Body of pancreas (tissue), 4 donors: ENCODE measurements around the gene KCTD21. TPM values are rescaled to one million over a fixed set of nuclear protein-coding genes. Genes with fewer than 3 reads are reported as not detected.

Experiments used
- ATAC-seq: fragments of 150-250 bp; one replicate; pipeline ENCODE4 v1.9.1; 2016
- DNase-seq, 4 donors: peaks; one replicate each; pipeline ENCODE4 v3.0.0-alpha.2; 2019
- H3K27ac ChIP-seq, 4 donors: fragments of 200-600 bp; sonication (generic); 1 replicate in 3 of 4; 2 replicates in 1 of 4; pipeline versions ENCODE4 v1.5.1 to v1.6.1; 2016 to 2019; ENCODE audit warnings: mild to moderate bottlenecking in 1 of 4, mixed read lengths in 1 of 4, moderate library complexity in 1 of 4
- H3K27me3 ChIP-seq, 2 donors: fragments of 200-600 bp; sonication (generic); one replicate each; pipeline ENCODE4 v1.6.0; 2016; ENCODE audit warnings: mild to moderate bottlenecking in 1 of 2
- H3K36me3 ChIP-seq, 2 donors: fragments of 200-600 bp; sonication (generic); replicated peaks in 1 of 2; 2 replicates each; pipeline ENCODE4 v1.5.1; 2016; ENCODE audit warnings: low read depth in 2 of 2; ENCODE audit not compliant: insufficient read depth in 1 of 2
- H3K4me1 ChIP-seq: fragments of 200-600 bp; sonication (generic); one replicate; pipeline ENCODE4 v1.6.0; 2016
- H3K4me3 ChIP-seq, 2 donors: fragments of 200-600 bp; sonication (generic); 1 replicate in 1 of 2; 2 replicates in 1 of 2; pipeline ENCODE4 v1.5.1; 2016 to 2019
- H3K9me3 ChIP-seq, 3 donors: fragments of 200-600 bp; sonication (generic); 1 replicate in 2 of 3; 2 replicates in 1 of 3; pipeline ENCODE4 v1.5.1; 2016
- CTCF ChIP-seq, 7 experiments: fragments of 450-650 bp in 4 of 7; fragments of 200-600 bp in 3 of 7; sonication (generic) in 3 of 7; IDR thresholded peaks; one replicate each; pipeline ENCODE4 v1.5.1; 2016 to 2019; ENCODE audit warnings: antibody characterized with exemption in 7 of 7
- POLR2A ChIP-seq, 3 donors: fragments of 450-650 bp; IDR thresholded peaks; one replicate each; pipeline ENCODE4 v1.6.1; 2016; ENCODE audit warnings: antibody characterized with exemption in 3 of 3, mild to moderate bottlenecking in 2 of 3
- WGBS, 2 donors: methylation state at CpG; one replicate each; pipeline ENCODE4 v1.1.5; 2017; 5-methylcytosine and 5-hydroxymethylcytosine counted together
- intact Hi-C: fragments of 100-400 bp; cut with DNase I; formaldehyde crosslinking; loops from one replicate; pipeline ENCODE4 v1.15.1; 2023
- total RNA-seq, 2 donors: library from RNA; depleted of rRNA; stranded (reverse); fragments of >200 nt; gene quantifications; one replicate each; pipeline ENCODE4 v1.1.0, GENCODE V29; 2016

The KCTD21 gene
- total RNA-seq, 2 donors from 2014 or later: 4.6 to 5.4 TPM

- H3K27me3 ChIP-seq: no peaks in the 10 kb centered on the region
- no peak overlapping the region for H3K4me3 ChIP-seq
- intact Hi-C loops: no loop called here
- TF ChIP-seq CTCF (IDR thresholded peaks at IDR 0.05): no peak
- no peak for TF ChIP-seq POLR2A (IDR thresholded peaks at IDR 0.05)
- H3K4me1 ChIP-seq: peaks cover 53% of the 10 kb centered on the region
- H3K27ac ChIP-seq: peak overlapping the region in 3 of 4 donors; percentile 69 to 88 (median 78)
- WGBS, 2 donors: 93 to 95% methylated on average over 8 of the region's 8 CpGs
- H3K9me3 ChIP-seq: no peaks in the 10 kb centered on the region
- DNase-seq (peak in 1 of 4 donors; percentile 7), ATAC-seq (no peak)
- no peaks in the 10 kb centered on the region for H3K36me3 ChIP-seq
Observed at GRCh38 chr11:78193806-78194205, 5.4 kb upstream of the KCTD21 start.

GRCh38 chr11:78192911-78193351, 4.5 kb upstream of the KCTD21 start:
- Histone ChIP-seq H3K27ac (peak overlapping the region; percentile 65 to 88 (median 74)), H3K9me3 (no peaks in the 10 kb centered on the region), H3K4me1 (peaks cover 54% of the 10 kb centered on the region), H3K27me3 (no peaks in the 10 kb centered on the region), H3K4me3 (no peak overlapping the region), H3K36me3 (no peaks in the 10 kb centered on the region)
- ATAC-seq (no peak), DNase-seq (peak in 1 of 4 donors; percentile 8)
- TF ChIP-seq CTCF (IDR thresholded peaks at IDR 0.05) (no peak), POLR2A (IDR thresholded peaks at IDR 0.05) (no peak)
- 79 to 81% methylated on average over 4 of the region's 4 CpGs for WGBS, 2 donors
- intact Hi-C loops: no loop called here

GRCh38 chr11:78192223-78192719, 3.8 kb upstream of the KCTD21 start:
- H3K9me3 ChIP-seq: no peaks in the 10 kb centered on the region
- no peaks in the 10 kb centered on the region for H3K27me3 ChIP-seq
- 34 to 35% methylated on average over 5 to 6 of the region's 6 CpGs for WGBS, 2 donors
- no peak overlapping the region for H3K4me3 ChIP-seq
- peak; percentile 88 to 95 (median 92) for DNase-seq
- intact Hi-C loops: no loop called here
- ATAC-seq: peak; percentile 67
- TF ChIP-seq POLR2A (IDR thresholded peaks at IDR 0.05) (peak in 2 of 3 donors; percentile 59 to 69), CTCF (IDR thresholded peaks at IDR 0.05) (peak in 1 of 7 experiments; percentile 34)
- peaks cover 60% of the 10 kb centered on the region for H3K4me1 ChIP-seq
- H3K27ac ChIP-seq: peak overlapping the region; percentile 65 to 88 (median 74)
- no peaks in the 10 kb centered on the region for H3K36me3 ChIP-seq

- intact Hi-C loops: no loop called here
- H3K4me1 ChIP-seq: peaks cover 64% of the 10 kb centered on the region
- ATAC-seq (no peak), DNase-seq (peak in 1 of 4 donors; percentile 1)
- no peaks in the 10 kb centered on the region for H3K9me3 ChIP-seq
- H3K36me3 ChIP-seq: no peaks in the 10 kb centered on the region
- H3K27ac ChIP-seq: peak overlapping the region in 2 of 4 donors; percentile 12 to 88
- H3K4me3 ChIP-seq: no peak overlapping the region
- no peak for TF ChIP-seq CTCF (IDR thresholded peaks at IDR 0.05)
- no peak for TF ChIP-seq POLR2A (IDR thresholded peaks at IDR 0.05)
- H3K27me3 ChIP-seq: no peaks in the 10 kb centered on the region
- 87 to 88% methylated on average over 13 to 14 of the region's 14 CpGs for WGBS, 2 donors
Observed at GRCh38 chr11:78190871-78191538, 2.6 kb upstream of the KCTD21 start.
